ENCODE measurements around the gene BOK. TPM values are rescaled to one million over a fixed set of nuclear protein-coding genes. Genes with fewer than 3 reads are reported as not detected.

BOK gene
- total RNA-seq, 4 donors from 2014 or later = 0.92 to 4.7 (median 2.3) TPM

- no peak for TF ChIP-seq CTCF (IDR thresholded peaks at IDR 0.05 in 4 of 5, conservative IDR thresholded peaks at IDR 0.05 in 1 of 5)
- no peak for TF ChIP-seq POLR2A (IDR thresholded peaks at IDR 0.05)
- in situ Hi-C loops (cut with MboI; ENCODE audit: low sequenced_read_pairs in 4 of 4) (no loop called here), intact Hi-C loops (cut with DNase I; ENCODE audit: low total_unique reads) (no loop called here)
- Histone ChIP-seq H3K4me3 (no peak overlapping the region), H3K4me1 (no peaks in the 10 kb centered on the region), H3K27ac (no peak overlapping the region), H3K27me3 (no peaks in the 10 kb centered on the region), H3K36me3 (no peaks in the 10 kb centered on the region), H3K9me3 (no peaks in the 10 kb centered on the region)
- DNase-seq (no peak), ATAC-seq (no peak)
Observed at GRCh38 chr2:241532168-241532567, 26.4 kb upstream of the BOK start.

- Histone ChIP-seq H3K4me3 (no peak overlapping the region), H3K27ac (no peak overlapping the region), H3K27me3 (no peaks in the 10 kb centered on the region), H3K4me1 (no peaks in the 10 kb centered on the region), H3K36me3 (no peaks in the 10 kb centered on the region), H3K9me3 (no peaks in the 10 kb centered on the region)
- DNase-seq (no peak), ATAC-seq (no peak)
- intact Hi-C loops (cut with DNase I; ENCODE audit: low total_unique reads) = no loop called here
- in situ Hi-C loops (cut with MboI; ENCODE audit: low sequenced_read_pairs in 4 of 4) = no loop called here
- TF ChIP-seq POLR2A (IDR thresholded peaks at IDR 0.05) (no peak), CTCF (IDR thresholded peaks at IDR 0.05 in 4 of 5, conservative IDR thresholded peaks at IDR 0.05 in 1 of 5) (no peak)
Observed at GRCh38 chr2:241532733-241533601, 25.6 kb upstream of the BOK start.

GRCh38 chr2:241534293-241534692 lies 24.3 kb upstream of the BOK start:
- intact Hi-C loops (cut with DNase I; ENCODE audit: low total_unique reads) (no loop called here), in situ Hi-C loops (cut with MboI; ENCODE audit: low sequenced_read_pairs in 4 of 4) (no loop called here)
- Histone ChIP-seq H3K4me3 (no peak overlapping the region), H3K4me1 (no peaks in the 10 kb centered on the region), H3K9me3 (no peaks in the 10 kb centered on the region), H3K36me3 (no peaks in the 10 kb centered on the region), H3K27ac (no peak overlapping the region), H3K27me3 (no peaks in the 10 kb centered on the region)
- ATAC-seq = no peak
- no peak for DNase-seq
- TF ChIP-seq POLR2A (IDR thresholded peaks at IDR 0.05) (no peak), CTCF (IDR thresholded peaks at IDR 0.05 in 4 of 5, conservative IDR thresholded peaks at IDR 0.05 in 1 of 5) (no peak)

- H3K36me3 ChIP-seq = no peaks in the 10 kb centered on the region
- no peak for TF ChIP-seq POLR2A (IDR thresholded peaks at IDR 0.05)
- no peak for TF ChIP-seq CTCF (IDR thresholded peaks at IDR 0.05 in 4 of 5, conservative IDR thresholded peaks at IDR 0.05 in 1 of 5)
- DNase-seq (no peak), ATAC-seq (no peak)
- in situ Hi-C loops (cut with MboI; ENCODE audit: low sequenced_read_pairs in 4 of 4) (no loop called here), intact Hi-C loops (cut with DNase I; ENCODE audit: low total_unique reads) (no loop called here)
- H3K4me1 ChIP-seq = no peaks in the 10 kb centered on the region
- no peak overlapping the region for H3K27ac ChIP-seq
- no peaks in the 10 kb centered on the region for H3K27me3 ChIP-seq
- H3K9me3 ChIP-seq = no peaks in the 10 kb centered on the region
- H3K4me3 ChIP-seq = no peak overlapping the region
Observed at GRCh38 chr2:241534701-241535375, 23.7 kb upstream of the BOK start.
